Measurements from ENCODE around the gene MSANTD3.

The MSANTD3 gene

DNA sequence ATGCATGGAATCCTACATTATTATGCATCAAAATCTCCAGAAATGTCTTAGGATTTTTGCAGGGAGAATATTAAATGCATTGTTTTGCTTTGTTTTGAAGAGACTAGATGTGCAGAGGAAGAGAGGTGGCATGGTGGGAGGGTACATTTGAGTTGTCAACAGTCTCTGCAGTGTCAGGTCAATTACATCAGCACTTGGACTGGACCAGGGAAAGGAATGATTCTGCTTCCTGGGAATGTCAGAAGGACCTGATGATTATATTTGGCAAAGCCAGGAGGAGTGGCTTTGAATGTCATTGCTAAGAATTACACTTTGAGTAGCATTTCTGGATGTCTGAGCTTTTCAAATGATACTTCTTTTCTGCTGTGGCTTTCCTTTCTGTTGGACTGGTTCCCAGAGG, 28.5 kb downstream of the MSANTD3 start:
- H3K27ac ChIP-seq, result no peak overlapping the region
- H3K4me3 ChIP-seq, result no peak overlapping the region

DNA sequence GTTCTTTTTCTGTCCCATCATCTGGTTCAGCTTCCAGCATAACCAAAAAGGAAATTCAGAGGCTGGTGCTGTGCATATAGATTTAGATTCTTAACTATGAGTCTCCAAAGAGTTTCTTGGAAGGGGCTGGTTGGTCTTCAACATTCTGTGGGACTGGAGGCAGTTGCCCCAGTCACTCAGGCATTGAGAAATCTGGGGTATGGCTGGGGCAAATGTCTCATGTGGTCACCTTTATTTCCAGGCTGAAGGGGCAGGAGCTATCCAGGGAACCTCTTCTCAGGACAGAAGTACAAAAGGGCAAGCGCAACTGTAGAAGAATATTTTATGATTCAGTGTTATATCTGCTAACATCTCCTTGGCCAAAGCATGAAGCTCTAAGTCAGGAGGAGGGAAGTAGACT, 30.6 kb downstream of the MSANTD3 start:
- H3K27ac ChIP-seq, result no peak overlapping the region

DNA sequence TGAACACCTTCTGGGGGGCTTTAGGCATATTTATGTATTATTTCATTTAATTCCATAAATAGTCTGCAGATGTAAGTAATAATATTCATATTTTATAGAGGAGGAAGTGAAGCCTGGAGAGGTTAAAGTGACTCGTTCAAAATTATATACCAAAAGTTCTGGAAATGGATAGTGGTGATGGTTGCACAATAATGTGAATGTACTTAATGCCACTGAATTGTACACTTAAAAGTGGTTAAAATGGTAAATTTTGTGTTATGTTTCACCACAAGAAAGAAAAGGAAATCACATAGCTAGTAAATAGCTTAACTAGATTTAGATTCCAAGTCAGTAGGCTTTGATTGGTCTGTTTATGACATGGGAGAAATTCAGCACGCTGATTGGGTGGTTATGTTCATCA, 33.0 kb downstream of the MSANTD3 start:
- Histone ChIP-seq H3K27ac (no peak overlapping the region), H3K4me3 (no peak overlapping the region)

More for the DNA sequence above, 30.6 kb downstream of the MSANTD3 start:
- no peak overlapping the region for H3K4me3 ChIP-seq

DNA sequence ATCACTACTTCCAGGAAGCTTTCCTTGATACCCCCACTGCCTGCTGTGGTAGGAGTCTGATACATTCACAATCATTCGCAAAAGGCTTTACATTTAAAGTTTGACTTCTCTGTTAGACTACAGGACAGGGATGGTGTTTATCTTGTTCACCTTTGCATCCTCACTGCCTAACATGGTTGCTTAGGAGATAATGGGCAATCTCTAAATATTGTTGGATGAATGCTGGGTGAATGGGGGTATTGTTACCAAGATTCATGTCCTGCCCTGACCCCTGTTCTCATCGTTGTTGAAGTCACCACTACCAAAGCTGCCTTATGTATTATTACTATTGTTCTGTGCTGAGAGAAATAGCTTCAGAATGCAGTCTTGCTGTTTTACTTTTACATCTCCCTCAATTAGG, 38.3 kb downstream of the MSANTD3 start:
- Histone ChIP-seq H3K27ac (no peak overlapping the region), H3K4me3 (no peak overlapping the region)

DNA sequence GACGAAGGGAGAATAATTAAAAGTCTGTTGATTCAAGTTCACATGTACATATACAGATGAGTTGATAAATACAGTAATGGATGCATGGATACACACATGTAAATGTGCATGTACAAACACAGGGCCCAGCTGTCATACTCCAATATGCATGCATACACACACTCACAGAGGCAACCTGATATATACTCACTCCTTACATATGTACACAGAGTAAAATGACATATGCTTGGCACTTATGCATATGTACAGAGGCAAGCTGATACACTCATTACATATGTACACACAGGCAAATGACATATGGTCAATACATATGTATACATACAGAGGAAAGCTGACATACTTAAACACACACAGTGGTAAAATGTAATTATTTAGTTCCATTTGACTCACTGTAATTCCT, 38.8 kb downstream of the MSANTD3 start:
- Histone ChIP-seq H3K4me3 (no peak overlapping the region), H3K27ac (no peak overlapping the region)

DNA sequence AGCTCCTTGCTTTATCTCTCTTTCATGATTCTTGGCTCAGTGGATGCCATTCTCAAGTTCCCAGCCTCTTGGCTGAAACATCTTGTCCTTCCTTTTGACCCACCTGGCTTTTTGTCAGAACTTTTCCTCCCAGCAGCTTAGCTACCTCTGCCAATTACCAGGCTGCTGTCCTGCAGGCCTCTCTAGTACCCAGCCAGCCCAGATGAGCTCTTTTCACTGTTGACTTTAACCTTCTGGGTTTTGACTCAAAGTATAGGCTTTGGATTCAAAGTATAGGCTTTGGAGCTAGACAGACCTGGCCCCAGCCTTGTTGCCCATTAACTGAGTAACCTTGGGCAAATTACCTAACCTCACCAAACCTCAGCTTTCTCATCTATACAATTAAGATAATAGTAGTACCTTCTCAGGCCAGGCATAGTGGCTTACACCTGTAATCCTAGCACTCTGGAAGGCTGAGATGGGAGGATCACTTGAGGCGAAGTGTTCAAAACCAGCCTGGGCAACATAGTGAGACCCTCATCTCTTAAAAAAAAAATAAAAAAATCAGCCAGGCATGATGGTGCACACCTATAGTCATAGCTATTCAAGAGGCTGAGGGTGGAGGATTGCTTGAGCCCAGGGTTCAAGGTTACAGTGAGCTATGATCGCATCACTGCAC, 39.4 kb downstream of the MSANTD3 start:
- Histone ChIP-seq H3K27ac (no peak overlapping the region), H3K4me3 (no peak overlapping the region)

DNA sequence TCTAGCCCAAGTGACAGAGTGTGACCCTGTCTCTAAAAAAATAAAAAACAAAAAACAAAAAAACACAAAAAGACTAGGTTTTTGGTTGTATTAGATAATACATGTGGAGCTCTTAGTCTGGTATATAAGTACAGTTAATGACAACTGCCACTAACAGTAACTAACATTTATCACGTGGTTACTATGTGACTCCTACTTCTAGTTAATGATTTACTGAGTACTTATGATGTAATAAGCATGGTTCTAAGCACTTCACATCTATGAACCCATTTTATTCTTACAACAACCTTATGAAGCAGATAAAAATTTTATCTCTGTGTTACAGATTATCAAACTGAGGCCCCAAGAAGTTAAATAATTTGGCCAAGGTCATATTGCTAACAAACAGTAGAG, 39.9 kb downstream of the MSANTD3 start:
- Histone ChIP-seq H3K27ac (no peak overlapping the region), H3K4me3 (no peak overlapping the region)

DNA sequence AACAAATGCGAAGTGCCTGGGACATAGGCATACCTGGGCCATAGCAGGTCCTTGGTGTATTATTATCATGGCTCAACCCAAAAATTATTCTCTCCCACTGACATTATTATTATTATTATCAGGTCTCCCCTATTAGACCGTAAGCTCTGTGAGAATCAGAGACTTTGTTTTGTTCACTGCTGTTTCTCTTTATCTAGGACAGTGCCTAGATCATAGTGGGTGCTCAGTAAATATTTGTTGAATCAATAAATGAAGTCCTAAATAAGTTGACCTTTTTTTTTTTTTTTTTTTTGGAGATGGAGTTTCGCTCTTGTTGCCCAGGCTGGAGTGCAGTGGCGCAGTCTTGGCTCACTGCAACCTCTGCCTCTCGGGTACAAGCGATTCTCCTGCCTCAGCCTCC, 41.1 kb downstream of the MSANTD3 start:
- no peak overlapping the region for H3K4me3 ChIP-seq
- H3K27ac ChIP-seq, result no peak overlapping the region

DNA sequence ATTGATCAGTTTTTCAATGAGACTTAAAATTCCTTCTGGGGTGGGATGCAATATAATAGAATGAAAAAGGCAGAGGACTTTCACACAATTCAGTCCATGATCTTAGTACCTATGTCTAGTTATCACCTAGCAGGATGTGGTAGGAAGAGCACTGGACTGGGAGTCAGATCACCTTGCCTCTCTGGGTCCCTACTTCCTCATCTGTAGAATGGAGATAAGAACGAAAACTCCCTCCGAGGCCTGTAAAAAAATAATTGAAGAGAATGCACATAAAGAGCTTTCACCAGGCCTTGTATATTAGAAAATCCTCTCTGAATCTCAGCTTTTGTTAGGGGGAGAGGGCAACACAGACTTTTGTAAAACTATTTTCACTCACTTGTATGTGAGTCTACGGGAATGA, 45.3 kb downstream of the MSANTD3 start:
- H3K4me3 ChIP-seq, result peak overlapping the region in 1 of 7 experiments; percentile 53

DNA sequence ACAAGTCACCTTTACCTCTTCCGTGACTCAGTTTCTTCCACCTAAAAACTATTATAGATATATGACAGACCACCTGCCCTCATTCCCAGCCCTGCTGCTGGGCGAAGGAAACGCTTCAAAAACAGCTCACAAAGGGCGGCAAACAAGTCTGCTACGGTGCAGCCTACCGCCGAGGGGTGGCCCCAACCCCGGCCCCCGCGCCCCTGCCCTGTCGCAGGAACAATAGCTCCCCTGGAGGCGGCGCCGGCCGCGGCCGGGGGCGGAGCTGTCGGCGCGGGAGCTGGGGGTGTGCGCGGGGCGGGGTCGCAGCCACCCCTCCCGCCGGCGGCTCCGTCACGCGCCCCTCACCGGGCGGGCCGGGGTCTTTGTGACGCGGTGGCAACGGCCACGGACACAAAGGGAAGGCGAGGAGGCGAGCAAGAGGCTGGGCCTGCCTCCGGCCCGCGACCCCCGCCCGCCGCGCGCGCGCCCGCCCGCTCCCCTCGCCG, 45.9 kb downstream of the MSANTD3 start, which contains the start of gene TMEFF1:
TMEFF1 (plus strand) TSS at position 362 of the 488 bp plus-strand sequence. CDS start 396 bp downstream, outside the sequence.
- Histone ChIP-seq H3K4me3 (peak within 1 kb of the TSS; percentile 31 to 56 (median 50)), H3K27ac (peak within 1 kb of the TSS in 3 of 21 experiments; percentile 32 to 36 (median 32))

More for the DNA sequence above, 45.3 kb downstream of the MSANTD3 start:
- H3K27ac ChIP-seq, result no peak overlapping the region

DNA sequence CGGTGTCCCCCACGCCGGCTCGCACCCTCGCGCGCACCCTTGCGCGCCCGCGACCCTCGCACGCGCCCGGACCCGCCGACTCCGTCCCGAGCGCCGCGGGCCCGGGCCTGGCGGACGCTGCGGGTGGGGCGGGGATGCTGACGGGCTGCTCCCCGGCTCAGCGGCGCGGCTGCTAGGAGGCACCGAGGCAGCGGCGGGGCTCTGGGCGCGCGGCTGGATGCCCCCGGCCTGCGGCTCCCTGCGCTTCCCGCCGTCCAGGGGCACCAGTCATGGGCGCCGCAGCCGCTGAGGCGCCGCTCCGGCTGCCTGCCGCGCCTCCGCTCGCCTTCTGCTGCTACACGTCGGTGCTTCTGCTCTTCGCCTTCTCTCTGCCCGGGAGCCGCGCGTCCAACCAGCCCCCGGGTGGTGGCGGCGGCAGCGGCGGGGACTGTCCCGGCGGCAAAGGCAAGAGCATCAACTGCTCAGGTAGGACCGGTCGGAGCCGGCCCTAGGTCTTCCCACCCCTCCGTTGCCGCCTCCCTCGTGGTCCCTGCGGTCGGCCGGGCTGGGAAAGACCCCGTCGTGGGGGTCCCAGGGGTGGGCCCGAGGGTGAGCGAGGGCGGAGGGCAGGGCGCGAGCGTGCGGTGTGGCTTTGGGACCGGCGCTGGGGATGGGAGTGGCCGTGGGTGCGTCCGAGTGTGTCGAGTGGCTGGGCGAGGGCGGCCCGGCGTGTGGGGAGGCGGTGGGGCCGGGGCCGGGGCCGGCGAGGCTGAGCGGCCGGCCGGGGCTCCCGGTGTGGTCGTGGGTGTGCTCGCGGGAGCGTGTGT, 46.5 kb downstream of the MSANTD3 start:
- H3K27ac ChIP-seq, result peak overlapping the region in 3 of 21 experiments; percentile 32 to 36 (median 32)
- H3K4me3 ChIP-seq, result peak overlapping the region; percentile 31 to 56 (median 50)

DNA sequence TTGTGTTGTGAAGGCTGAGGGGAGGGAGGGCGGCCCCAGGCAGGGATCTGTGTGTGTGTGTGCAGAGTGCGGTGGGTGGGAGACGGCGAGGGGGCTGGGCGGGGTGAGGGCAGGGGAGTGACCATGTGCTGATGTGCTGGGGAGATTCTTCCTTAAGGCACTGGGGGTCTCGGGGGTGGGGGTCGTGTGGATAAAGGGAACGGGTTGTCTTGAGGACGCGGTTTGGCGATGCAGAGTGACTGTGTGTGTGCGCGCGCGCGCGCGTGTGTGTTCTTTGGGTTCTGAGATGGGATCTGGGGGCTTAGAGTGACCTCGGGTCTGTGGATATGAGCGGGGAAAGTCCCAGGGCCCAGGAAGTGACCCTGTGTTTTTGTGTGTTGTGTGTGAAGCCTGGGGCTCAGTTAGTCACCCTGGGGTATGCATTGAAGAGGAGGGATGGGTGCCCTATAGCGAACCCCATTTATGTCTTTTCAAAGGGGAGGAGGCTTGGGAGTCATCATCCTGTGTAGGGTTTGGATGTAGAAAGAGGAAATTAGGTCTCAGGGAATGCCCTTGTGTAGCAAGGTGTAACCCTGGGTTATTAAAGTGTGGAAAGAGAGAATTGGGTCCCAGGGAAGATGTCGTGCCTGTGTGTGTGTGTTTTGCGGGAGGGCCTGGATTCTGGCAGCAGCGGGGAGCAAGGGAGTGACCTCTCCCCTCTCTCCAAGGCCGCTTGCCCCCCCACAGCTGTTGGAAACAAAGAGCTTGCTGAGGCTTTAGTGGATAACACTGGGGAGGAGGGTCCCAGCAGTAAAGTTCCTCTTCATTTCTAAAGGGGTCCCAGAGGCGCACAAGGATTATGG, 47.4 kb downstream of the MSANTD3 start:
- Histone ChIP-seq H3K27ac (peak overlapping the region in 1 of 21 experiments; percentile 32), H3K4me3 (peak overlapping the region; percentile 31 to 56 (median 50))

DNA sequence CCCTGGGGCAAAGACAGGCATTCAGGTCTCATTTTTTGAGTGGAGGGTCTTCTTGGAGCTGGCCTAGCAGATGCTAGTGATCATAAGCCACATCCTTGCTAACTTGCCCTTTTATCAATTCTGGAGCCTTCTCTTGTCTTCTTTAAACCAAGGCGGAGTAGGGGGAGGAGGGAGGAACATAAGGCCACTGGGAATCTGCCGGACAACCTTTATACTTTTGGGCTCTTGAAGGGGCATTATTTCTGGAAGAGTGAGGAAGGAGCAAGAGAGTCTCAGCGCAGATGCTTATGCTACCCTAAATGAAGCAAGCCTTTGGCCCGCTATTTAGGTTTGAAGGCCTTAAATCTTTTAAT, 48.0 kb downstream of the MSANTD3 start:
- no peak overlapping the region for H3K4me3 ChIP-seq
- H3K27ac ChIP-seq, result no peak overlapping the region

DNA sequence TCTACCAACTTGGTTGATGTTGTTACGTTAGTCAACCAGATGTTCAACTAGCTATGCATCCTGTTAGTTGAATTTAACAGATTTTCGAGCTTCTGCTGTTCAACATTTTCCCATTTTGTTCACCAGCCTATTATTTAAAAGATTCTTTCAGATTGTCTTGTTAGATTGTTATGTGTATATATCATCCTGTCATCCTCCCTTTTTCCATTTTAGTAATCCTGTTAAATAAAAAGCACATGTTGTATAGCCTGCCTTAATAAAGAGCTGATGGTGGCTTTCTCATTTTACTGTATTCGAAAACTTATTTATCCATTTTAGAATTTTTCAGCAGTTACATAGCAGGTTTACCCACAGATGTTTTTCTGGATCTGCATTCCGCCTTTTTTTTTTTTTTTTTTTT, 50.3 kb downstream of the MSANTD3 start:
- peak overlapping the region in 1 of 21 experiments; percentile 36 for H3K27ac ChIP-seq
- no peak overlapping the region for H3K4me3 ChIP-seq

DNA sequence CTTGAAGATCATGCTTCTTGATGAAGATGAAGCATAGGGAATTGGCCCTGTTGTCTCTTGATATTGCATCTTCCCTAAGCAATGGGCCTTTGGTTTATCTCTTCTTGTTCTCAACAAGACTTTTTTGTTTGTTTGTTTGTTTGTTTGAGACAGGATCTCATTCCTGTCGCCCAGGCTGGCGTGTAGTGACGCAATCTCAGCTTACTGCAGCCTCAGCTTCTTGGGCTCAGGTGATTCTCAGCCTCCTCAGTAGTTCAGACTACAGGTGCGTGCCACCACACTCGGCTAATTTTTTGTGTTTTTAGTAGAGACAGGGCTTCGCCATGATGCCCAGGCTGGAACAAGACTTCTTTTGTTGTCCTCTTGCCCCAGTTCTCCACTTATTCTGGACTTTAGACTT, 51.2 kb downstream of the MSANTD3 start:
- no peak overlapping the region for H3K4me3 ChIP-seq
- no peak overlapping the region for H3K27ac ChIP-seq

DNA sequence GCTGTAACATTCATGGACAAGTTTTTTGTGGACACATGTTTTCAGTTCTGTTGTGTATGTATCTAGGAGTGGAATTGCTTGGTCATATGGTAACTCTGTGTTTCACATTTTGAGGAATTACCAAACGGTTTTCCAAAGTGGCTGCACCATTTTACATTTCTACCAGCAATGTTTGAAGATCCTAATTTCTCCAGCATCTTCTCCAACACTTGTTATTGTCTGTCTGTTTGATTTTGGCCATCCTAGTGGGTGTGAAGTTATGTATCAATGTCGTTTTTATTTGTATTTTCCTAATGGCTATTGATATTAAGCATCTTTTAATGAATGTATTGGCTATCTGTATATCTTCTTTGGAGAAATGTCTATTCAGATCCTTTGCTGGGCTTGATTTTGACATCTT, 52.9 kb downstream of the MSANTD3 start:
- no peak overlapping the region for H3K27ac ChIP-seq
- H3K4me3 ChIP-seq, result no peak overlapping the region

DNA sequence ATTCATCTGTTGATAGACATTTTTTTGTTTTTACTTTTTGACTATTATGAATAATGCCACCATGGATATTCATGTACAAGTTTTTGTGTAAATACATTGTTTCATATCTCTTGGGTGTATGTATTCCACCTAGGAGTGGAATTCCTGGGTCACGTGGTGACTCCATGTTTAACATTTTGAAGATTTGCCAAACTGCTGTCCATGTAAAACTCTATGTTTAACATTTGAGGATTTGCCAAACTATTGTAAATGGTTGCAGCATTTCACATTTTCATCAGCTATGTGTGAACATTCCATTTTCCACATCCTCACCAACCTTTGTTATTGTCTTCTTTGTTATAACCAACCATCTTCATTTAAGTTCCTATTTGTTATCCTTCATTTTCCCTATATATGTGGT, 58.3 kb downstream of the MSANTD3 start:
- no peak overlapping the region for H3K27ac ChIP-seq
- no peak overlapping the region for H3K4me3 ChIP-seq

DNA sequence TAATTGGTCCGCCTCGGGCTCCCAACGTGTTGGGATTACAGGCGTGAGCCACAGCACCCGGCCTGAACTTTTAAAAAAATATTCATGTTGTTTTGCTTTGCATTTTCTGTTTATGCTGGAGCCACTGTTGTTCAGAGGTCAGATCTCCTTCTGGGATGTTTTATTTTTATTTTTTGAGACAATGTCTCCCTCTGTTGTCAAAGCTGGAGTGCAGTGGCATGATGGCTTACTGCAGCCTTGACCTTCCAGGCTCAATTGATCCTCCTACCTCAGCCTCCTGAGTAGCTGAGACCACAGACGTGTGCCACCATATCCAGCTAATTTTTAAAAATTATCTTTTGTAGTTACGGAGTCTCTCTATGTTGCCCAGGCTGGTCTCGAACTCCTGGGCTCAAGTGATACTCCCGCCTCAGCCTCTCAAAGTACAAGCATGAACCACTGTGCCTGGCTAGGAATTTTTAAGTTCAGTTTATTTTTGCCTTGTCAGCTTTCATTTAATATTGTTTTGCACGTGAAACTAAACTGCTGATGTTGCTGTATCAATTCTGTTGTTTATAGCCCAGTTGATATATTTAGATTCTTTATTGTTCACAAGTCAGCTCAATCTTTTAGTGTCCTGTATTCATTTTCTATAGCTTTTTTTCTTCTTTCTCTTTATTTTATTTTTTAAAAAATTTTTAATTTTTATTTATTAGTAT, 59.7 kb downstream of the MSANTD3 start:
- no peak overlapping the region for H3K4me3 ChIP-seq
- H3K27ac ChIP-seq, result no peak overlapping the region

DNA sequence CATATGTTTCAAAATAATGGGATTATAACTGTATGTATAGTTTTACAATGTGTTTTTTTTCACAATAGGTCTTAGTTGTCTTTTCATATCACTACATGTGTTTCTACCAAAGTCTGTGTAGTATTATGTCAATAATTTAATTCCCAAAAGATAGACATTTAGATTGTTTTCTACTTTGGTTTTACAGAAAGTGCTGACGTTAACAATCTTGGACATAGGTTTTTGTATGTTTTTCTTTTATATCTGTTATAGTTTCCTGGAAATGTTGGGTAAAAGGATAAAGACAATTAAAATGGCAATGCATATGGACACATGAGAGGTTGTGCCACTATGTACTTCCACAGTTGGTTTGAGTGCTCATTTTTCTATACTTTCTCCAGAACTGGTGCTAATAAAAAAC, 61.2 kb downstream of the MSANTD3 start:
- H3K27ac ChIP-seq, result no peak overlapping the region

DNA sequence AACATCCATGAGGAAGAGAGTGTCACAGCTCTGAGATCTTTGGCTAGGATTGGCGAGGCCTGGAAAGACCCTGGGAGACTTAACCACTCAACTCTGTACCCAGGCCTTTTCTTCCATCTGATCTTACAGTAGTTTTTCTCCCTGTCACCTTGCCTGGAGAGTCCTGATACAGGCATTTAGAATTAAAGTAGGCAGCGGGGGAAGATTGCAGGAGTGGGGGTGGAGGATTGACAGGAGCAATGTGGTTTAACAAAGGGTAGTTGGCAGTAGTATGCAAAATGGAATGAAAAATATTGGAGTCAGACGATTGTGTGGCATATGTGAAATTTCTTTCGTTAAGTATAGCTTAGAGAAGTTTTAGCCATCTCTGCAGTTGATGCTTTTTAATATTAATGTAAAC, 62.9 kb downstream of the MSANTD3 start:
- H3K4me3 ChIP-seq, result no peak overlapping the region
- no peak overlapping the region for H3K27ac ChIP-seq

More for the DNA sequence above, 61.2 kb downstream of the MSANTD3 start:
- no peak overlapping the region for H3K4me3 ChIP-seq

All from skin epidermis (tissue), 12 donors.